HEK293 (cell line): ENCODE data around the gene GUK1.

Experiments
- GLIS2 ChIP-seq: fragments of 450-650 bp; formaldehyde crosslinking; IDR thresholded peaks from 2 replicates; pipeline ENCODE4 v1.5.1; 2016; ENCODE audit warnings: missing biosample characterization, missing genetic modification characterization
- IKZF3 ChIP-seq: fragments of 450-650 bp; IDR thresholded peaks from 2 replicates; pipeline ENCODE4 v1.5.0; 2018; ENCODE audit warnings: missing biosample characterization, mild to moderate bottlenecking, missing genetic modification characterization, moderate library complexity
- REST ChIP-seq: fragments of 450-650 bp; formaldehyde crosslinking; IDR thresholded peaks from 2 replicates; pipeline ENCODE4 v1.5.1; 2016; ENCODE audit warnings: missing biosample characterization, missing genetic modification characterization
- SCRT1 ChIP-seq: fragments of 450-650 bp; formaldehyde crosslinking; IDR thresholded peaks from 2 replicates; pipeline ENCODE4 v1.5.1; 2016; ENCODE audit warnings: missing biosample characterization, missing genetic modification characterization, borderline replicate concordance
- SCRT2 ChIP-seq: fragments of 450-650 bp; formaldehyde crosslinking; IDR thresholded peaks from 2 replicates; pipeline ENCODE4 v1.5.1; 2016; ENCODE audit warnings: missing biosample characterization, missing genetic modification characterization
- SP2 ChIP-seq: fragments of 450-650 bp; formaldehyde crosslinking; IDR thresholded peaks from 2 replicates; pipeline ENCODE4 v1.5.1; 2016; ENCODE audit warnings: missing biosample characterization, missing genetic modification characterization
- SP7 ChIP-seq: fragments of 450-650 bp; formaldehyde crosslinking; IDR thresholded peaks from 2 replicates; pipeline ENCODE4 v1.5.1; 2016; ENCODE audit warnings: missing biosample characterization, missing genetic modification characterization
- YY1 ChIP-seq: fragments of 450-650 bp; formaldehyde crosslinking; IDR thresholded peaks from 2 replicates; pipeline ENCODE4 v1.5.1; 2018; ENCODE audit warnings: missing biosample characterization, missing genetic modification characterization
- ZBTB20 ChIP-seq: fragments of 450-650 bp; formaldehyde crosslinking; IDR thresholded peaks from 2 replicates; pipeline ENCODE4 v1.5.1; 2016; ENCODE audit warnings: missing biosample characterization, missing genetic modification characterization
- ZBTB21 ChIP-seq: fragments of 450-650 bp; formaldehyde crosslinking; IDR thresholded peaks from 2 replicates; pipeline ENCODE4 v1.5.1; 2017; ENCODE audit warnings: missing biosample characterization, missing genetic modification characterization
- ZBTB8A ChIP-seq: fragments of 450-650 bp; formaldehyde crosslinking; IDR thresholded peaks from 2 replicates; pipeline ENCODE4 v1.5.1; 2016; ENCODE audit warnings: missing biosample characterization, missing genetic modification characterization
- ZFHX2 ChIP-seq: fragments of 450-650 bp; formaldehyde crosslinking; conservative IDR thresholded peaks from 2 replicates; pipeline ENCODE4 v1.5.1; 2016; ENCODE audit warnings: missing biosample characterization, missing genetic modification characterization
- ZIC2 ChIP-seq: fragments of 450-650 bp; formaldehyde crosslinking; IDR thresholded peaks from 2 replicates; pipeline ENCODE4 v1.5.1; 2016; ENCODE audit warnings: missing biosample characterization, missing genetic modification characterization
- ZNF114 ChIP-seq: fragments of 450-650 bp; formaldehyde crosslinking; IDR thresholded peaks from 2 replicates; pipeline ENCODE4 v1.5.0; 2017; ENCODE audit warnings: missing biosample characterization, missing genetic modification characterization
- ZNF132 ChIP-seq: fragments of 450-650 bp; formaldehyde crosslinking; IDR thresholded peaks from 2 replicates; pipeline ENCODE4 v1.5.1; 2017; ENCODE audit warnings: missing biosample characterization, missing genetic modification characterization, borderline replicate concordance
- ZNF174 ChIP-seq: fragments of 450-650 bp; formaldehyde crosslinking; IDR thresholded peaks from 2 replicates; pipeline ENCODE4 v1.5.0; 2017; ENCODE audit warnings: missing biosample characterization, mild to moderate bottlenecking, missing genetic modification characterization
- ZNF335 ChIP-seq: fragments of 450-650 bp; formaldehyde crosslinking; conservative IDR thresholded peaks from 2 replicates; pipeline ENCODE4 v1.5.1; 2016; ENCODE audit warnings: missing biosample characterization, missing genetic modification characterization
- ZNF354C ChIP-seq: fragments of 450-650 bp; formaldehyde crosslinking; IDR thresholded peaks from 2 replicates; pipeline ENCODE4 v1.5.1; 2016; ENCODE audit warnings: missing biosample characterization, missing genetic modification characterization, low read depth, borderline replicate concordance
- ZNF433 ChIP-seq: fragments of 450-650 bp; formaldehyde crosslinking; IDR thresholded peaks from 2 replicates; pipeline ENCODE4 v1.5.1; 2016; ENCODE audit warnings: missing biosample characterization, missing genetic modification characterization, low read depth
- ZNF513 ChIP-seq: fragments of 450-650 bp; IDR thresholded peaks from 2 replicates; pipeline ENCODE4 v1.5.1; 2018; ENCODE audit warnings: missing biosample characterization, missing genetic modification characterization
- ZNF585B ChIP-seq: fragments of 450-650 bp; formaldehyde crosslinking; IDR thresholded peaks from 2 replicates; pipeline ENCODE4 v1.5.1; 2016; ENCODE audit warnings: missing biosample characterization, missing genetic modification characterization
- ZNF629 ChIP-seq: fragments of 450-650 bp; formaldehyde crosslinking; IDR thresholded peaks from 2 replicates; pipeline ENCODE4 v1.5.1; 2017; ENCODE audit warnings: missing biosample characterization, missing genetic modification characterization
- ZNF704 ChIP-seq: fragments of 450-650 bp; formaldehyde crosslinking; IDR thresholded peaks from 2 replicates; pipeline ENCODE4 v1.5.1; 2016; ENCODE audit warnings: missing biosample characterization, missing genetic modification characterization
- ZNF785 ChIP-seq: fragments of 450-650 bp; formaldehyde crosslinking; IDR thresholded peaks from 2 replicates; pipeline ENCODE4 v1.5.1; 2016; ENCODE audit warnings: missing biosample characterization, missing genetic modification characterization

Gene GUK1

GRCh38 chr1:228164561-228165371 lies 24.7 kb downstream of the GUK1 start (continued):
- TF ChIP-seq ZNF704 (tag by site-specific recombination) = no peak
- 0 out of 2 replicates have a peak, but pooled peaks have one; percentile 29 for TF ChIP-seq SP7 (tag by site-specific recombination)
- peak; percentile 7; the same call in 1 of the 2 replicates for TF ChIP-seq ZBTB21 (tag by site-specific recombination)
- TF ChIP-seq SCRT2 (tag by site-specific recombination) = no peak
- peak; percentile 98 for TF ChIP-seq ZNF335
- no peak for TF ChIP-seq YY1 (tag by site-specific recombination)
- 0 out of 2 replicates have a peak, but pooled peaks have one; percentile 46 for TF ChIP-seq ZNF629 (tag by site-specific recombination)
- no peak for TF ChIP-seq SCRT1 (tag by site-specific recombination)
- TF ChIP-seq ZNF433 (tag by site-specific recombination) = no peak
- no peak for TF ChIP-seq ZNF174 (tag by site-specific recombination)
- TF ChIP-seq ZFHX2 (tag by site-specific recombination) = no peak
- TF ChIP-seq ZNF354C = no peak
- TF ChIP-seq ZNF585B (tag by site-specific recombination) = 0 out of 2 replicates have a peak, but pooled peaks have one; percentile 6
- TF ChIP-seq ZNF114 (tag by site-specific recombination) = no peak
- no peak; the same call in 1 of the 2 replicates for TF ChIP-seq ZNF785
- TF ChIP-seq ZNF132 (tag by site-specific recombination) = no peak
- TF ChIP-seq IKZF3 = no peak
- TF ChIP-seq GLIS2 = 0 out of 2 replicates have a peak, but pooled peaks have one; percentile 6
- peak; percentile 41; the same call in 1 of the 2 replicates for TF ChIP-seq ZBTB8A (tag by site-specific recombination)
- peak; percentile 24; the same call in 1 of the 2 replicates for TF ChIP-seq REST (tag by site-specific recombination)
- TF ChIP-seq ZIC2 (tag by site-specific recombination) = no peak
- TF ChIP-seq ZNF513 = peak; percentile 67
- 0 out of 2 replicates have a peak, but pooled peaks have one; percentile 24 for TF ChIP-seq ZBTB20 (tag by site-specific recombination)
- no peak for TF ChIP-seq SP2 (tag by site-specific recombination)
